Islet precursor cell (in vitro differentiated cells): ENCODE results near the gene KLF15.
"Not testable (repeated sequence)": the region's sequence is repeated elsewhere in the genome, so short reads cannot be mapped to it uniquely, and the experiment has no call there.

ENCODE experiments used
- DNase-seq: peaks from one replicate; pipeline ENCODE4 v3.0.0-alpha.2; 2018

The KLF15 gene

GRCh38 chr3:126345641-126346460, 11.4 kb downstream of the KLF15 start:
- peak; percentile 39 for DNase-seq

GRCh38 chr3:126345231-126345630, 12.0 kb downstream of the KLF15 start:
- DNase-seq: peak; percentile 15

GRCh38 chr3:126344380-126345041, 12.7 kb downstream of the KLF15 start:
- DNase-seq: peak; percentile 37

GRCh38 chr3:126343649-126344035, 13.6 kb downstream of the KLF15 start:
- peak; percentile 33 for DNase-seq

GRCh38 chr3:126342991-126343648, 14.1 kb downstream of the KLF15 start:
- DNase-seq: peak; percentile 84

GRCh38 chr3:126342211-126342610, 15.0 kb downstream of the KLF15 start:
- DNase-seq: peak; percentile 41

- peak; percentile 39 for DNase-seq
These were observed 15.5 kb downstream of the KLF15 start for GRCh38 chr3:126341755-126342150.

GRCh38 chr3:126340943-126341754, 16.1 kb downstream of the KLF15 start:
- peak; percentile 37 for DNase-seq

GRCh38 chr3:126340596-126340942, 16.6 kb downstream of the KLF15 start:
- peak; percentile 27 for DNase-seq

- peak; percentile 19 for DNase-seq
These were observed 17.1 kb downstream of the KLF15 start for GRCh38 chr3:126340081-126340511.

GRCh38 chr3:126339466-126339865, 17.7 kb downstream of the KLF15 start:
- no peak for DNase-seq

- peak; percentile 48 for DNase-seq
These were observed 18.4 kb downstream of the KLF15 start for GRCh38 chr3:126338790-126339288.

GRCh38 chr3:126337980-126338651, 19.1 kb downstream of the KLF15 start:
- peak; percentile 32 for DNase-seq

- DNase-seq: not testable (repeated sequence)
These were observed 25.3 kb downstream of the KLF15 start for GRCh38 chr3:126331812-126332336.

- DNase-seq: no peak
These were observed 27.1 kb downstream of the KLF15 start for GRCh38 chr3:126329927-126330725.

- no peak for DNase-seq
These were observed 30.6 kb downstream of the KLF15 start for GRCh38 chr3:126326629-126327028.

- DNase-seq: peak; percentile 20
These were observed 34.8 kb downstream of the KLF15 start for GRCh38 chr3:126322181-126322967.

- peak; percentile 44 for DNase-seq
These were observed 35.7 kb downstream of the KLF15 start for GRCh38 chr3:126321490-126321889.

GRCh38 chr3:126320517-126321293, 36.5 kb downstream of the KLF15 start:
- peak; percentile 46 for DNase-seq
